Erythroblast (primary cell): Measurements from ENCODE around the gene HYOU1.

Experiments
- DNase-seq, 2 experiments: peaks; one replicate each; lab custom pipeline; 2025; lab: John Stamatoyannopoulos, UW
- GATA1 ChIP-seq: IDR thresholded peaks from 2 replicates; pipeline ENCODE4 v1.6.1; 2011; ENCODE audit warnings: low read depth, mild to moderate bottlenecking, control low read depth, low read length, moderate library complexity
- POLR2A ChIP-seq: IDR thresholded peaks from 2 replicates; pipeline ENCODE4 v1.6.1; 2011; ENCODE audit warnings: mild to moderate bottlenecking, low read length

The HYOU1 gene

GRCh38 chr11:119092880-119093842 is 36.2 kb upstream of the HYOU1 start:
- TF ChIP-seq POLR2A: peak; percentile 21
- TF ChIP-seq GATA1: no peak

GRCh38 chr11:119091966-119092879 is 35.2 kb upstream of the HYOU1 start:
- no peak for TF ChIP-seq GATA1
- TF ChIP-seq POLR2A: peak; percentile 21
- DNase-seq: peak; percentile 59 to 65

More at GRCh38 chr11:119092880-119093842, 36.2 kb upstream of the HYOU1 start:
- peak; percentile 64 to 73 for DNase-seq

GRCh38 chr11:119091178-119091577 is 34.2 kb upstream of the HYOU1 start:
- TF ChIP-seq POLR2A: no peak
- no peak for TF ChIP-seq GATA1
- peak in 1 of 2 experiments; percentile 58 for DNase-seq

- TF ChIP-seq GATA1: no peak
- TF ChIP-seq POLR2A: no peak
- peak in 1 of 2 experiments; percentile 65 for DNase-seq
Measured at GRCh38 chr11:119089319-119089718, 32.3 kb upstream of the HYOU1 start.

- no peak for TF ChIP-seq GATA1
- TF ChIP-seq POLR2A: no peak
- peak in 1 of 2 experiments; percentile 66 for DNase-seq
Measured at GRCh38 chr11:119088406-119088805, 31.4 kb upstream of the HYOU1 start.

- peak; percentile 98 to 100 for DNase-seq
- TF ChIP-seq GATA1: peak; percentile 94
- peak; percentile 100 for TF ChIP-seq POLR2A
Measured at GRCh38 chr11:119087747-119088241, 30.8 kb upstream of the HYOU1 start.

DNA sequence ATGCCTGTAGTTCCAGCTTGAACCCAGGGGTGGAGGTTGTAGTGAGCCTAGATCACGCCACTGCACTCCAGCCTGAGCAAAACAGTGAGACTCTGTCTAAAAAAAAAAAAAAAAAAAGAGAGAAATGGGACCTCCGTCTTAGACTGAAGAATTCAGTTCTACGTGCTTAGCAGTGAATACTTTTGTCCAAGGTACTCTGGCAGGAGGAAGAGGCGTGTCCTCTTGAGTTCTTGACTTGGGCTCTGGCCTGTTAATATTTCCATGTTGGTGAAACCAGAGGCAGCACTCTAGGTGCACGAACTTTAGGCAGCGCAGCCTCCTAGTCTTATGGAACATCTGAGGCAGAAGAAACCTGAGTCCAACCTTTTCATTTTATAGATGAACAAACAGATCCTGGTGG is 30.1 kb upstream of the HYOU1 start:
- TF ChIP-seq GATA1: no peak
- no peak for TF ChIP-seq POLR2A
- peak in 1 of 2 experiments; percentile 76 for DNase-seq

- TF ChIP-seq POLR2A (peak; percentile 42), GATA1 (peak; percentile 90)
- DNase-seq: peak; percentile 93 to 96
Measured at GRCh38 chr11:119085437-119085847, 28.4 kb upstream of the HYOU1 start.

GRCh38 chr11:119084663-119085436 is 27.8 kb upstream of the HYOU1 start, which contains the start of gene HMBS:
HMBS (plus strand) TSS chr11:119084881; CDS start chr11:119085034, 153 bp downstream.
- DNase-seq: peak; percentile 97
- no peak for TF ChIP-seq GATA1
- peak; percentile 87 for TF ChIP-seq POLR2A

GRCh38 chr11:119081682-119082260 is 24.8 kb upstream of the HYOU1 start:
- no peak for TF ChIP-seq GATA1
- TF ChIP-seq POLR2A: no peak
- DNase-seq: no peak

DNA sequence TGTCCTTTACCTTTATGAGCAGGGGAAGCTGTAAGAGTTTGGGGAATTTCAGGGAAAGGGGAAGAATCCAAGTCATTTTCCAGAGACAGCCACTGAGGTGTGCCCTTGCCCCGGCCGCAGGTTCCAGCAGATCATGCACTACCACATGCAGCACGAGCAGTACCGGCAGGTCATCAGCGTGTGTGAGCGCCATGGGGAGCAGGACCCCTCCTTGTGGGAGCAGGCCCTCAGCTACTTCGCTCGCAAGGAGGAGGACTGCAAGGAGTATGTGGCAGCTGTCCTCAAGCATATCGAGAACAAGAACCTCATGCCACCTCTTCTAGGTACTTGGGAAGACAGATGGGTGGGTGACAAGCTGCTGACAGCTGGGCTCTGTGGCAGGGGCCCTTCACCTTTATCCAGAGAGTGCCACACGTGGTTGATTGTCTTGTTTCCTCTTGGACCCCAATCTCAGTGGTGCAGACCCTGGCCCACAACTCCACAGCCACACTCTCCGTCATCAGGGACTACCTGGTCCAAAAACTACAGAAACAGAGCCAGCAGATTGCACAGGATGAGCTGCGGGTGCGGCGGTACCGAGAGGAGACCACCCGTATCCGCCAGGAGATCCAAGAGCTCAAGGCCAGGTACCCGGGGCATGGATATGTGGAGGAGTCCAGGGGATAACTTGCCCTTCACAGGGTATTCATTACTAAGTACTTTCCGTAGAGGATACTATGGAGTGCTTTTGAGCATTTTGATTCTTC is 21.8 kb upstream of the HYOU1 start:
- TF ChIP-seq POLR2A (no peak), GATA1 (no peak)
- DNase-seq: no peak
